GM12878 (cell line): Measurements from ENCODE around the gene COL15A1.

Experiments used
- JUND ChIP-seq: IDR thresholded peaks from 2 replicates; pipeline ENCODE4 v1.6.1; 2012; ENCODE audit warnings: low read depth, mild to moderate bottlenecking, low read length, improper control_type of control experiment, moderate library complexity
- SMC3 ChIP-seq: IDR thresholded peaks from 2 replicates; pipeline ENCODE4 v1.6.1; 2011; ENCODE audit warnings: low read length, improper control_type of control experiment, borderline replicate concordance
- TF ChIP-seq, protein P1 (sequence below), 3 experiments: IDR thresholded peaks in 2 of 3; conservative IDR thresholded peaks in 1 of 3; 2 replicates each; pipeline ENCODE4 v1.5.1; 2011; ENCODE audit warnings: low read depth in 3 of 3, low read length in 3 of 3, mild to moderate bottlenecking in 3 of 3, control low read depth in 2 of 3, moderate library complexity in 2 of 3, inconsistent platforms in 1 of 3, mixed read lengths in 1 of 3; ENCODE audit not compliant: control insufficient read depth in 2 of 3, insufficient read depth in 1 of 3; ENCODE audit errors: extremely low read depth in 1 of 3
- TF ChIP-seq, protein P2 (sequence below): fragments of 150-350 bp; IDR thresholded peaks from 2 replicates; pipeline ENCODE4 v1.6.1; 2016; ENCODE audit warnings: low read depth, low read length

GRCh38 chr9:99049228-99049627, 105.5 kb downstream of the COL15A1 start:
- no peak for TF ChIP-seq JUND
- TF ChIP-seq SMC3 = no peak
- TF ChIP-seq, protein P1, sequence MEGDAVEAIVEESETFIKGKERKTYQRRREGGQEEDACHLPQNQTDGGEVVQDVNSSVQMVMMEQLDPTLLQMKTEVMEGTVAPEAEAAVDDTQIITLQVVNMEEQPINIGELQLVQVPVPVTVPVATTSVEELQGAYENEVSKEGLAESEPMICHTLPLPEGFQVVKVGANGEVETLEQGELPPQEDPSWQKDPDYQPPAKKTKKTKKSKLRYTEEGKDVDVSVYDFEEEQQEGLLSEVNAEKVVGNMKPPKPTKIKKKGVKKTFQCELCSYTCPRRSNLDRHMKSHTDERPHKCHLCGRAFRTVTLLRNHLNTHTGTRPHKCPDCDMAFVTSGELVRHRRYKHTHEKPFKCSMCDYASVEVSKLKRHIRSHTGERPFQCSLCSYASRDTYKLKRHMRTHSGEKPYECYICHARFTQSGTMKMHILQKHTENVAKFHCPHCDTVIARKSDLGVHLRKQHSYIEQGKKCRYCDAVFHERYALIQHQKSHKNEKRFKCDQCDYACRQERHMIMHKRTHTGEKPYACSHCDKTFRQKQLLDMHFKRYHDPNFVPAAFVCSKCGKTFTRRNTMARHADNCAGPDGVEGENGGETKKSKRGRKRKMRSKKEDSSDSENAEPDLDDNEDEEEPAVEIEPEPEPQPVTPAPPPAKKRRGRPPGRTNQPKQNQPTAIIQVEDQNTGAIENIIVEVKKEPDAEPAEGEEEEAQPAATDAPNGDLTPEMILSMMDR (IDR thresholded peaks at IDR 0.05 in 2 of 3, conservative IDR thresholded peaks at IDR 0.05 in 1 of 3; ENCODE audit: control insufficient read depth in 2 of 3, extremely low read depth in 1 of 3, insufficient read depth in 1 of 3, low read depth in 3 of 3, low read length in 3 of 3) = no peak
- TF ChIP-seq, protein P2, sequence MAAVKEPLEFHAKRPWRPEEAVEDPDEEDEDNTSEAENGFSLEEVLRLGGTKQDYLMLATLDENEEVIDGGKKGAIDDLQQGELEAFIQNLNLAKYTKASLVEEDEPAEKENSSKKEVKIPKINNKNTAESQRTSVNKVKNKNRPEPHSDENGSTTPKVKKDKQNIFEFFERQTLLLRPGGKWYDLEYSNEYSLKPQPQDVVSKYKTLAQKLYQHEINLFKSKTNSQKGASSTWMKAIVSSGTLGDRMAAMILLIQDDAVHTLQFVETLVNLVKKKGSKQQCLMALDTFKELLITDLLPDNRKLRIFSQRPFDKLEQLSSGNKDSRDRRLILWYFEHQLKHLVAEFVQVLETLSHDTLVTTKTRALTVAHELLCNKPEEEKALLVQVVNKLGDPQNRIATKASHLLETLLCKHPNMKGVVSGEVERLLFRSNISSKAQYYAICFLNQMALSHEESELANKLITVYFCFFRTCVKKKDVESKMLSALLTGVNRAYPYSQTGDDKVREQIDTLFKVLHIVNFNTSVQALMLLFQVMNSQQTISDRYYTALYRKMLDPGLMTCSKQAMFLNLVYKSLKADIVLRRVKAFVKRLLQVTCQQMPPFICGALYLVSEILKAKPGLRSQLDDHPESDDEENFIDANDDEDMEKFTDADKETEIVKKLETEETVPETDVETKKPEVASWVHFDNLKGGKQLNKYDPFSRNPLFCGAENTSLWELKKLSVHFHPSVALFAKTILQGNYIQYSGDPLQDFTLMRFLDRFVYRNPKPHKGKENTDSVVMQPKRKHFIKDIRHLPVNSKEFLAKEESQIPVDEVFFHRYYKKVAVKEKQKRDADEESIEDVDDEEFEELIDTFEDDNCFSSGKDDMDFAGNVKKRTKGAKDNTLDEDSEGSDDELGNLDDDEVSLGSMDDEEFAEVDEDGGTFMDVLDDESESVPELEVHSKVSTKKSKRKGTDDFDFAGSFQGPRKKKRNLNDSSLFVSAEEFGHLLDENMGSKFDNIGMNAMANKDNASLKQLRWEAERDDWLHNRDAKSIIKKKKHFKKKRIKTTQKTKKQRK = no peak
